SK-N-SH (cell line): Measurements from ENCODE around the gene MRPL9. TPM values are rescaled to one million over a fixed set of nuclear protein-coding genes. Genes with fewer than 3 reads are reported as not detected.

ENCODE experiments used
- CTCF ChIA-PET: fragments of 300-600, 350-600 bp; formaldehyde crosslinking; extraction: SDS; loops from one replicate; lab custom pipeline; 2021; lab: Yijun Ruan, JAX
- POLR2A ChIA-PET: fragments of 350-600 bp; sonication (Branson Sonifier 250); formaldehyde crosslinking; extraction: SDS; loops from one replicate; lab custom pipeline; 2020; ENCODE audit warnings: antibody characterized with exemption, inconsistent platforms; lab: Yijun Ruan, JAX
- DNase-seq: peaks from one replicate; pipeline ENCODE4 v3.0.0; 2012
- H2AFZ ChIP-seq: fragments of 200-600 bp; sonication (generic); 2 replicates; pipeline ENCODE4 v1.8.1; 2016; ENCODE audit warnings: antibody characterized with exemption, mild to moderate bottlenecking, low read depth
- H3F3A ChIP-seq: fragments of 200-600 bp; sonication (generic); replicated peaks from 2 replicates; pipeline ENCODE3; 2016; ENCODE audit warnings: antibody characterized with exemption, mild to moderate bottlenecking; ENCODE audit not compliant: insufficient read depth
- H3K27ac ChIP-seq, 2 experiments: fragments of 200-500 bp in 1 of 2; fragments of 200-600 bp in 1 of 2; sonication (Bioruptor generic) in 1 of 2; sonication (generic), shearing (Covaris generic) in 1 of 2; 2 replicates each; pipeline versions ENCODE4 v1.5.1 to v1.6.1; 2014 to 2016; ENCODE audit warnings: low read depth in 2 of 2, inconsistent platforms in 1 of 2, low read length in 1 of 2, mild to moderate bottlenecking in 1 of 2, mixed read lengths in 1 of 2
- H3K27me3 ChIP-seq: fragments of 200-600 bp; sonication (generic), shearing (Covaris generic); 2 replicates; pipeline ENCODE4 v1.6.1; 2016; ENCODE audit warnings: mixed run types; ENCODE audit not compliant: insufficient read depth
- H3K36me3 ChIP-seq, 2 experiments: fragments of 200-500 bp in 1 of 2; fragments of 200-600 bp in 1 of 2; sonication (Bioruptor generic) in 1 of 2; sonication (generic) in 1 of 2; replicated peaks in 1 of 2; 2 replicates each; pipeline versions ENCODE3 to v1.5.1; 2014 to 2016; ENCODE audit warnings: low read length in 1 of 2, mild to moderate bottlenecking in 1 of 2; ENCODE audit not compliant: insufficient read depth in 2 of 2, control insufficient read depth in 1 of 2
- H3K4me1 ChIP-seq, 2 experiments: fragments of 200-500 bp in 1 of 2; fragments of 200-600 bp in 1 of 2; sonication (Bioruptor generic) in 1 of 2; sonication (generic), shearing (Covaris generic) in 1 of 2; 2 replicates each; pipeline versions ENCODE4 v1.5.1 to v1.6.1; 2014 to 2016; ENCODE audit warnings: low read depth in 1 of 2, low read length in 1 of 2, mixed run types in 1 of 2; ENCODE audit not compliant: insufficient read depth in 2 of 2, control insufficient read depth in 1 of 2
- H3K4me2 ChIP-seq: fragments of 200-600 bp; sonication (generic), shearing (Covaris generic); 2 replicates; pipeline ENCODE4 v1.6.1; 2017; ENCODE audit warnings: mixed run types
- H3K4me3 ChIP-seq, 2 experiments: fragments of 200-500 bp in 1 of 2; fragments of 200-600 bp in 1 of 2; sonication (Bioruptor generic) in 1 of 2; sonication (generic), shearing (Covaris generic) in 1 of 2; 2 replicates each; pipeline versions ENCODE4 v1.5.1 to v1.8.1; 2014 to 2016; ENCODE audit warnings: low read depth in 2 of 2, inconsistent platforms in 1 of 2, low read length in 1 of 2, mild to moderate bottlenecking in 1 of 2, mixed read lengths in 1 of 2, moderate library complexity in 1 of 2
- H3K79me2 ChIP-seq: fragments of 200-600 bp; sonication (generic); 2 replicates; pipeline ENCODE4 v1.8.1; 2017; ENCODE audit warnings: mild to moderate bottlenecking; ENCODE audit not compliant: insufficient read depth
- H3K9ac ChIP-seq: fragments of 200-600 bp; sonication (generic); 2 replicates; pipeline ENCODE4 v1.6.1; 2017; ENCODE audit warnings: mixed run types
- H3K9me2 ChIP-seq: fragments of 200-600 bp; sonication (generic); 2 replicates; pipeline ENCODE4 v1.6.1; 2017; ENCODE audit warnings: mixed run types
- H3K9me3 ChIP-seq: fragments of 200-600 bp; sonication (generic); 2 replicates; pipeline ENCODE4 v1.6.1; 2017; ENCODE audit warnings: mixed run types, mild to moderate bottlenecking, moderate library complexity
- H4K20me1 ChIP-seq: fragments of 200-600 bp; sonication (generic); 2 replicates; pipeline ENCODE4 v1.6.1; 2017; ENCODE audit warnings: mild to moderate bottlenecking, mixed run types; ENCODE audit not compliant: insufficient read depth
- EZH2phosphoT487 ChIP-seq: fragments of 200-600 bp; sonication (generic); IDR thresholded peaks from 2 replicates; pipeline ENCODE4 v1.6.1; 2017; ENCODE audit warnings: low read depth, mixed run types, mild to moderate bottlenecking, antibody characterized with exemption, moderate library complexity, borderline replicate concordance
- FOXJ3 ChIP-seq: sonication (generic); formaldehyde crosslinking; IDR thresholded peaks from 2 replicates; pipeline ENCODE4 v1.5.1; 2020; ENCODE audit warnings: mild to moderate bottlenecking, missing genetic modification reagents
- FOXM1 ChIP-seq: IDR thresholded peaks from 2 replicates; pipeline ENCODE4 v1.4.0; 2012; ENCODE audit warnings: low read depth, mild to moderate bottlenecking
- GABPA ChIP-seq: IDR thresholded peaks from 2 replicates; pipeline ENCODE4 v1.4.0; 2012; ENCODE audit warnings: low read depth, mild to moderate bottlenecking
- IRF3 ChIP-seq: fragments of 150-350 bp; IDR thresholded peaks from 2 replicates; pipeline ENCODE4 v1.6.1; 2016; ENCODE audit warnings: mild to moderate bottlenecking, low read depth, low read length
- JUND ChIP-seq: IDR thresholded peaks from 2 replicates; pipeline ENCODE4 v1.4.0; 2012
- MAX ChIP-seq: IDR thresholded peaks from 2 replicates; pipeline ENCODE4 v1.4.0; 2012; ENCODE audit warnings: low read depth
- MXI1 ChIP-seq: IDR thresholded peaks from 2 replicates; pipeline ENCODE4 v1.6.1; 2012; ENCODE audit warnings: mild to moderate bottlenecking, low read depth, low read length, improper control_type of control experiment
- NRF1 ChIP-seq: IDR thresholded peaks from 2 replicates; pipeline ENCODE4 v1.6.1; 2012; ENCODE audit warnings: low read depth, mild to moderate bottlenecking, low read length
- POLR2AphosphoS5 ChIP-seq: IDR thresholded peaks from 2 replicates; pipeline ENCODE4 v1.6.1; 2012; ENCODE audit warnings: low read depth, low read length
- RAD21 ChIP-seq: IDR thresholded peaks from 2 replicates; pipeline ENCODE4 v1.6.1; 2012; ENCODE audit warnings: mild to moderate bottlenecking, low read length
- RCOR1 ChIP-seq: fragments of 150-350 bp; IDR thresholded peaks from 2 replicates; pipeline ENCODE4 v1.6.1; 2017; ENCODE audit warnings: antibody characterized with exemption, low read length
- REST ChIP-seq: IDR thresholded peaks from 2 replicates; pipeline ENCODE4 v1.6.1; 2012; ENCODE audit warnings: mild to moderate bottlenecking, low read depth, low read length, moderate library complexity
- RXRA ChIP-seq: IDR thresholded peaks from 2 replicates; pipeline ENCODE4 v1.4.0; 2012; ENCODE audit warnings: low read depth, mild to moderate bottlenecking, borderline replicate concordance
- SIN3A ChIP-seq: IDR thresholded peaks from 2 replicates; pipeline ENCODE4 v1.6.1; 2012; ENCODE audit warnings: low read depth, mild to moderate bottlenecking, low read length, moderate library complexity, borderline replicate concordance
- SMC3 ChIP-seq: IDR thresholded peaks from 2 replicates; pipeline ENCODE4 v1.6.1; 2012; ENCODE audit warnings: low read depth, low read length, improper control_type of control experiment
- TCF12 ChIP-seq: IDR thresholded peaks from 2 replicates; pipeline ENCODE4 v1.4.0; 2012
- TEAD4 ChIP-seq: IDR thresholded peaks from 2 replicates; pipeline ENCODE4 v1.4.0; 2012; ENCODE audit warnings: mild to moderate bottlenecking, borderline replicate concordance; ENCODE audit not compliant: insufficient read depth
- USF2 ChIP-seq: fragments of 150-350 bp; IDR thresholded peaks from 2 replicates; pipeline ENCODE4 v1.6.1; 2017; ENCODE audit warnings: antibody characterized with exemption, low read length, low read depth, borderline replicate concordance
- WGBS: methylation state at CpG from one replicate; pipeline ENCODE4 v1.1.6; 2017; ENCODE audit warnings: low lambda C conversion rate; 5-methylcytosine and 5-hydroxymethylcytosine counted together
- polyA plus RNA-seq, 3 experiments: library from polyadenylated mRNA; depleted of rRNA; stranded (reverse); fragments of >200 nt; gene quantifications; 2 replicates each; pipeline ENCODE4 v1.2.3, GENCODE V29; 2012
- TF ChIP-seq, protein P1 (sequence below): fragments of 200-600 bp; sonication (generic); IDR thresholded peaks from 2 replicates; pipeline ENCODE4 v1.6.1; 2017; ENCODE audit warnings: antibody characterized with exemption, mild to moderate bottlenecking, moderate library complexity

The MRPL9 gene
- polyA plus RNA-seq, 1 of the 3 experiments (the other 2 are of a cell fraction) = 76.2 TPM

DNA sequence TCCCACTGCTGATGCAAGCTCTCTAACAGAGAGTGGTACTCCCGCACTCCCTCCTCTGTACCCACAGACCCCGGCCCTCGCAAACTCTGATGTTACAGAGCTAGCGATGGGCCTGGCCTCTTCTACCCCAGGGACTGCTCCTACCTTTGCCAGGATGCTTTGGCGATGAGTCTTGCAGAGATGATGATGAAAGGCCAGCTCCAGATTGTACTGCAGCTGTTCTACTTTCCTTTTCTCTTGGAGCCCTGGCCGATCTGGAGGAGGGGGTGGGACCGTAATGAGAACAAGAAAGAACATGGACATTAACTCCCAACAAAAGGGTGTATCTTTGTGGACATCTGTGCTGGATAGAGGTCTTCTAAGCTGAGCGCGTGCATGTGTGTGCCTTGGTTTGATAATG lies 47.9 kb upstream of the MRPL9 start (continued):
- TF ChIP-seq MXI1 = no peak
- TF ChIP-seq, protein P1, sequence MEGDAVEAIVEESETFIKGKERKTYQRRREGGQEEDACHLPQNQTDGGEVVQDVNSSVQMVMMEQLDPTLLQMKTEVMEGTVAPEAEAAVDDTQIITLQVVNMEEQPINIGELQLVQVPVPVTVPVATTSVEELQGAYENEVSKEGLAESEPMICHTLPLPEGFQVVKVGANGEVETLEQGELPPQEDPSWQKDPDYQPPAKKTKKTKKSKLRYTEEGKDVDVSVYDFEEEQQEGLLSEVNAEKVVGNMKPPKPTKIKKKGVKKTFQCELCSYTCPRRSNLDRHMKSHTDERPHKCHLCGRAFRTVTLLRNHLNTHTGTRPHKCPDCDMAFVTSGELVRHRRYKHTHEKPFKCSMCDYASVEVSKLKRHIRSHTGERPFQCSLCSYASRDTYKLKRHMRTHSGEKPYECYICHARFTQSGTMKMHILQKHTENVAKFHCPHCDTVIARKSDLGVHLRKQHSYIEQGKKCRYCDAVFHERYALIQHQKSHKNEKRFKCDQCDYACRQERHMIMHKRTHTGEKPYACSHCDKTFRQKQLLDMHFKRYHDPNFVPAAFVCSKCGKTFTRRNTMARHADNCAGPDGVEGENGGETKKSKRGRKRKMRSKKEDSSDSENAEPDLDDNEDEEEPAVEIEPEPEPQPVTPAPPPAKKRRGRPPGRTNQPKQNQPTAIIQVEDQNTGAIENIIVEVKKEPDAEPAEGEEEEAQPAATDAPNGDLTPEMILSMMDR = no peak
- TF ChIP-seq RXRA = no peak
- no peak for TF ChIP-seq SIN3A
- TF ChIP-seq FOXJ3 (CRISPR knock-in tag) = no peak
- TF ChIP-seq, all 33 proteins: peak for 0

DNA sequence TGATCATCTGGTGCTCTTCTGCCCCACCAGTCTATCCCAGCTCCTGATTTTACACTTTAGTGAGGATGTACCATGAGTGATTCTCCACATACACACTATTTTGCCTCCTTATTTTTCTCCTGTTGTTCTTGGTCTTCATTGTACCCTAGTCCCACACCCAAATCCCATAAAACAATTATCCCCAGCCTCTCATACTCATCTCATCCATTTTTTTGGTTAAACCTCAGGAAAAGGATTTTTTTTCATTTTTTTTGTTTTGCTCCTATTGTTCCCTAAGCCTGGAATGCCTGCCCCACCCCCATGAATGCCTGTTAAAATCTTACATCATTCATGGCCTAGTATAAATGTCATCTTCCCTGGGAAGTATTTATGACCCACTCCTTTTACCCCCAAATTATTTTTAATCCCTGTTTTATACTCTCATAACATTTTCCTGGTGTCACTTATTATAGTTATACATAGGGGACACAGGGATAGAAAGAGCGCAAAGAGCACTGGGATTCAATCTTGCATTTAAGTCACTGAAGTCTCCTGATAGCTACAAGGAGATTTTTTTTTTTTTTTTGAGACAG lies 46.8 kb upstream of the MRPL9 start:
- Histone ChIP-seq H2AFZ (no peak overlapping the region), H3K36me3 (no peaks in the 10 kb centered on the region), H3K4me1 (peaks cover 0 to 27% of the 10 kb centered on the region in 2 experiments; a peak in 1 of 4 replicates), H3F3A (no peaks in the 10 kb centered on the region), H3K27me3 (peaks cover 24% of the 10 kb centered on the region; the same call in 1 of the 2 replicates), H4K20me1 (no peaks in the 10 kb centered on the region), H3K4me2 (no peak overlapping the region), H3K27ac (no peak overlapping the region), H3K4me3 (no peak overlapping the region), H3K9me3 (no peaks in the 10 kb centered on the region), H3K9ac (no peak overlapping the region), H3K9me2 (no peaks in the 10 kb centered on the region), H3K79me2 (no peaks in the 10 kb centered on the region)
- TF ChIP-seq MAX (no peak), EZH2phosphoT487 (no peak), MXI1 (no peak), USF2 (no peak), REST (no peak), SMC3 (no peak), RAD21 (no peak), RCOR1 (no peak), IRF3 (no peak), GABPA (no peak), POLR2AphosphoS5 (no peak), FOXM1 (no peak), NRF1 (no peak), TCF12 (no peak), FOXJ3 (CRISPR knock-in tag) (no peak), TEAD4 (no peak), JUND (no peak)
- ChIA-PET POLR2A (no interaction called here), CTCF (interaction anchor here (1.7 kb wide), 1 partner anchor 216 kb away, joined by 3 read pairs; no protein-coding TSS in a partner anchor)
- 93% methylated on average over 1 of the region's 1 CpG for WGBS
- DNase-seq = no peak
